Central memory CD4-positive, alpha-beta T cell (primary cell): ENCODE data around the gene ZNF408.

Source experiments
- DNase-seq: peaks from one replicate; pipeline ENCODE4 v3.0.0; 2022

Gene ZNF408

DNA sequence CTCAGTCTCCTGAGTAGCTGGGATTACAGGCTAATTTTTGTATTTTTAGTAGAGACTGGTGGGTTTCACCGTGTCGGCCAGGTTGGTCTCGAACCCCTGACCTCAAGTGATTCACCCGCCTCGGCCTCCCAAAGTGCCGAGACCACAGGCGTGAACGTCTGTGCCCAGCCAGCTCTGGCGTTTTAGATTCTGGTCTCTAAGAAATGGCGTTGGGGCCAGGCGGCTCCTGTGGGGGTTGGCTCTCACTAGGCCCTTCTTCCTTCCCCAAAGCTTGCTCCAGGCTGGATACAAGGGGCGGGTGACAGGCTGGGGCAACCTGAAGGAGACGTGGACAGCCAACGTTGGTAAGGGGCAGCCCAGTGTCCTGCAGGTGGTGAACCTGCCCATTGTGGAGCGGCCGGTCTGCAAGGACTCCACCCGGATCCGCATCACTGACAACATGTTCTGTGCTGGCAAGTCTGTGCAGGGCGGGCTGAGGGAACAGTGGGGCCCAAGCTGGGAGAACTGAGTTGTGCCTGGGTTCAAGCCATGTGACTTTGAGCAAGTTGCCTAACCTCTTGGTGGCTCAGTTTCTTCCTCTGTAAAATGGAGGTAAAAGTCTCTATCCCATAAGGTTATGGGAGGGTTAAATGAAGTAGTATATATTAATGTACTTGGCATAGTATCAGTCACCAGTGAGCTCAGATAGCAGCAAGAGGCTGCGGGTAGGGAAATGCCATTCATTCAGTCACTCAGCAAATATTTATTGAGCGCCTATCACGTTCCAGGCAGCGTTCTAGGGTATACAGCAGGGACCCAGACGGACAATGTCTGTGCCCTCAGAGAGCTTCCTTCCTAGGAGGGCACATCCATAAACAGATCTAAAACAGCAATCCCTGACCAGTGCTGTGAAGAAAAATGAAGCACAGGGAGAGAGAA, 28.5 kb downstream of the ZNF408 start:
- DNase-seq = no peak

- no peak for DNase-seq
Observed at GRCh38 chr11:46731545-46731944, 30.7 kb downstream of the ZNF408 start.

- DNase-seq = no peak
Observed at GRCh38 chr11:46733234-46733633, 32.4 kb downstream of the ZNF408 start.

DNA sequence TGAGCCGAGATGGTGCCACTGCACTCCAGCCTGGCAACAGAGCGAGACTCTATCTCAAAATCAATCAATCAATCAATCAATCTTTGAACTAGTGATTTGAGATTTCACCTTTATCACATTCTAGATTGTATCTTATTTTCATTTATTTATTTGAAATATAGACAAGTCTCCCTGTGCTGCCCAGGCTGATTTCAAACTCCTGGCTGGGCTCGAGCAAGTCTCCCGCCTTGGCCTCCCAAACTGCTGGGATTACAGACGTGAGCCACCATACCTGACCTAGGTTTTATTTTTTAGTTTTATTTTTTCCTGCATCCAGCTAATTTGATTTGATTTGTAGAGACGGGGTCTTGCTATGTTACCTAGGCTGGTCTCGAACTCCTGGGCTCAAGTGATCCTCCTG, 35.3 kb downstream of the ZNF408 start:
- no peak for DNase-seq

DNA sequence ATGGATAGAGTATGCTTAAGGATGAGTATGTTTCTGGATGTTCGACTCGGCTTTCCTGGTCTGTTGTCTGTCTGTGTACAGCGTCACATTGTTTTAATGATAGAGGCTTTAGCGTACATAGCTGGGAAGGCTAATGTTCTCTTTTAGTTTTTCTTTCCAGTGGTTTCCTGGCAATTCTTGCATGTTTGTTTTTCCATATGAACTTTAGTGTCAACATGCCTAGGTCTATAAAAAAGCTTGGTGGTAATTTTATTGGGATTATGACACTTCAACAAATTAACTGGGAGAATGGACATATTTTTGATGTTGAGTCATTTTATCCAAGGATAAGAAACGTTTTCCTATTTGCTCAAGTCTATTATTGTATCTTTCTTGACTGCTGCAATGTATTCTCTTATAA, 35.8 kb downstream of the ZNF408 start:
- DNase-seq = no peak

DNA sequence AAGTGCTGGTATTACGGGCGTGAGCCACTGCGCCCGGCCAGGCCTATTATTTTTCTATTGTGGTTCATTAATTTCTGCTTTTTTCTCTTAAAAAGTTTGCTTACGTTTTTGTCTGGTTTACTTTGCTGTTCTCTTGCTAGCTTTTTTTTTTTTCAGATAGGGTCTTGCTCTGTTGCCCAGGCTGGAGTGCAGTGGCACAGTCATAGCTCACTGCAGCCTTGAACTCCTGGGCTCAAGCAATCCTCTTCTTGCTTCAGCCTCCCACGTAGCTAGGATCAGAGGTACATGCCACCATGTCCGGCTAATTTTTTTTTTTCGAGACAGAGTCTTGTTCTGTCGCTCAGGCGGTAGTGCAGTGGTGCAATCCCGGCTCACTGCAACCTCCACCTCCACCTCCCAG, 36.9 kb downstream of the ZNF408 start:
- DNase-seq = no peak

GRCh38 chr11:46738887-46739286, 38.1 kb downstream of the ZNF408 start:
- no peak for DNase-seq

- DNase-seq = no peak
Observed at GRCh38 chr11:46741600-46742484, 41.0 kb downstream of the ZNF408 start.

DNA sequence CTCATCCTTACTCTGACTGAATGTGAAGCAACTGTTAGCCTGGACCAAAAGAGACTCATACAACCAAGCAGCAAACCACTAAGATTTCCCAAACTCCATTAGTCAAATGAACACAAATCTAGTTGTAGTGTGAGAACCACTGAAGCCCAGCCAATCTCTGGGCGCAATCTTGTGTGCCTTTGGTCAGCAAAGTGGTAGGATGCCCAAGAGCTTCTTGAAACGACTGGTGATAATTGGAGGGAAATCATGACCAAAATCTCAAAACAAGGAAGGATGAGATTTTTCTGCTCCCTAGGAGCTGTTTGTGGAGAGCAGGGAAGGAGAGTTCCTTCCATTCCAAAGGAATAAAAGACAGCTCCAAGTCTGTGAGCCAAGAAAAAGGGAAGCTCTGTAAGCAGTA, 42.2 kb downstream of the ZNF408 start:
- DNase-seq = no peak

GRCh38 chr11:46743693-46744339, 43.0 kb downstream of the ZNF408 start:
- no peak for DNase-seq

DNA sequence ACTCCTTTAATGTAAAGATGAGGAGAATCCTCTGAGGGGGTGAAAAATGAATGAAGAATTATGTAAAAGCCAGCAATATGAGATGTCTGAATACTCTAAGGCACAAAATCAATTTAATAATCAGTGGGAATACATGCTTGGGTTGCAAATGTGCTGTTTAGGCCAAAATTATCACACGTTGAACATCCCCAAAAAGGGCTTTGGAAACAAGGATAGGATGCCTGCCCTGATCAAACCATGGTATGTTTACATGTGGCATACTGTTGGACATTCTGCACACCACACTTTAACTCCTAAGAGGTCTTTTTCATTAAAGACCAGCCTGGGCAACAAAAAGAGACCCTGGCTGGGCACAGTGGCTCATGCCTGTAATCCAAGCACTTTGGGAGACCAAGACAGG, 44.5 kb downstream of the ZNF408 start:
- DNase-seq = no peak

DNA sequence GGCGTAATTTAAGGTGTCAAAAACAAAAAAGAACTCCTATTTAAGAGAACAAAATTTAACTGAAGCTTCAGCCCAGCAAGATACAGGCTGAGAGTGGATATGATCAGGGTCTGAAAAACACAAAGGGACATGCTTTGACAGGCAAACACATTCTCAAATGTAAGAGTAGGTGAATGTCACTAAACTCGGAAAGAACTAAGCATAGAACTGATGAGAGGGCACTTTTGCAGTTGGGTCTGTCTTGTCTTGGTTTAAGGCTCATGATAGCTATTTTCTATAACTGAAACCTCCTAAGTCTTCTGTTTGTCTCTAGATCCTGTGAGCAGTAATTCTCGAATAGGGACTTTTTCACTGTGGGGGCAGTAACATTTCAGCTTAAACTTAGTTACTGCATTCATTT, 45.2 kb downstream of the ZNF408 start:
- no peak for DNase-seq

GRCh38 chr11:46747150-46747549, 46.3 kb downstream of the ZNF408 start:
- DNase-seq = no peak
